Liver (tissue), 9 donors: ENCODE results near the gene TULP4. TPM values are rescaled to one million over a fixed set of nuclear protein-coding genes. Genes with fewer than 3 reads are reported as not detected.

Experiments
- DNase-seq: peaks from one replicate; pipeline ENCODE4 v3.0.0-alpha.2; 2017; ENCODE audit warnings: low spot score
- H3K27ac ChIP-seq, 2 donors: one replicate each; pipeline ENCODE4 v1.7.0; 2013; ENCODE audit warnings: inconsistent platforms in 2 of 2, low read length in 2 of 2, control low read depth in 1 of 2, low read depth in 1 of 2, mild to moderate bottlenecking in 1 of 2
- H3K27me3 ChIP-seq, 4 donors: one replicate each; pipeline versions ENCODE4 v1.6.1 to v1.7.0; 2013; ENCODE audit warnings: low read length in 3 of 4, inconsistent platforms in 1 of 4, mild to moderate bottlenecking in 1 of 4, moderate library complexity in 1 of 4; ENCODE audit not compliant: control insufficient read depth in 4 of 4, insufficient read depth in 4 of 4
- H3K36me3 ChIP-seq, 4 donors: one replicate each; pipeline versions ENCODE4 v1.6.1 to v1.7.0; 2013; ENCODE audit warnings: low read length in 3 of 4, mild to moderate bottlenecking in 3 of 4, low read depth in 1 of 4, moderate library complexity in 1 of 4; ENCODE audit not compliant: control insufficient read depth in 4 of 4, insufficient read depth in 3 of 4
- H3K4me1 ChIP-seq, 4 donors: one replicate each; pipeline versions ENCODE4 v1.6.1 to v1.7.0; 2013; ENCODE audit warnings: low read length in 3 of 4, mild to moderate bottlenecking in 3 of 4, moderate library complexity in 1 of 4; ENCODE audit not compliant: control insufficient read depth in 4 of 4, insufficient read depth in 4 of 4
- H3K4me3 ChIP-seq, 3 donors: one replicate each; pipeline versions ENCODE4 v1.6.1 to v1.7.0; 2013; ENCODE audit warnings: low read length in 3 of 3, control low read depth in 1 of 3, low read depth in 1 of 3, mild to moderate bottlenecking in 1 of 3
- H3K9ac ChIP-seq, 2 donors: one replicate each; pipeline ENCODE4 v1.7.0; 2013; ENCODE audit warnings: low read length in 2 of 2, mild to moderate bottlenecking in 2 of 2, moderate library complexity in 2 of 2, control low read depth in 1 of 2, low read depth in 1 of 2
- H3K9me3 ChIP-seq, 4 donors: one replicate each; pipeline versions ENCODE4 v1.6.1 to v1.7.0; 2013; ENCODE audit warnings: low read length in 3 of 4; ENCODE audit not compliant: control insufficient read depth in 4 of 4
- ATF3 ChIP-seq: IDR thresholded peaks from 2 replicates; pipeline ENCODE4 v1.6.1; 2016; ENCODE audit warnings: antibody characterized with exemption
- CTCF ChIP-seq: fragments of 150-350 bp; IDR thresholded peaks from 2 replicates; pipeline ENCODE4 v1.5.1; 2017; ENCODE audit warnings: improper control_type of control experiment, low read depth, low read length; ENCODE audit not compliant: missing input control
- EGR1 ChIP-seq, 2 donors: IDR thresholded peaks; 2 replicates each; pipeline ENCODE4 v1.6.1; 2016 to 2018; ENCODE audit warnings: antibody characterized with exemption in 2 of 2, low read depth in 2 of 2
- FOXA1 ChIP-seq: IDR thresholded peaks from 2 replicates; pipeline ENCODE4 v1.6.1; 2016; ENCODE audit warnings: antibody characterized with exemption
- FOXA2 ChIP-seq: IDR thresholded peaks from 2 replicates; pipeline ENCODE4 v1.6.1; 2016; ENCODE audit warnings: antibody characterized with exemption
- GABPA ChIP-seq, 2 donors: IDR thresholded peaks in 1 of 2; conservative IDR thresholded peaks in 1 of 2; 2 replicates each; pipeline ENCODE4 v1.6.1; 2016; ENCODE audit warnings: antibody characterized with exemption in 2 of 2, mild to moderate bottlenecking in 1 of 2, moderate library complexity in 1 of 2
- HNF4A ChIP-seq, 2 donors: conservative IDR thresholded peaks; 2 replicates each; pipeline ENCODE4 v1.6.1; 2016; ENCODE audit warnings: antibody characterized with exemption in 2 of 2, mild to moderate bottlenecking in 2 of 2
- JUND ChIP-seq, 2 donors: IDR thresholded peaks; 2 replicates each; pipeline ENCODE4 v1.6.1; 2016; ENCODE audit warnings: antibody characterized with exemption in 2 of 2
- MAX ChIP-seq: IDR thresholded peaks from 2 replicates; pipeline ENCODE4 v1.6.1; 2016; ENCODE audit warnings: antibody characterized with exemption
- NR2F2 ChIP-seq: IDR thresholded peaks from 2 replicates; pipeline ENCODE4 v1.6.1; 2016; ENCODE audit warnings: antibody characterized with exemption
- RAD21 ChIP-seq, 2 donors: IDR thresholded peaks; 2 replicates each; pipeline ENCODE4 v1.6.1; 2016; ENCODE audit warnings: antibody characterized with exemption in 2 of 2, mild to moderate bottlenecking in 2 of 2
- REST ChIP-seq: IDR thresholded peaks from 2 replicates; pipeline ENCODE4 v1.6.1; 2016; ENCODE audit warnings: antibody characterized with exemption, mild to moderate bottlenecking
- RXRA ChIP-seq, 2 donors: IDR thresholded peaks; 2 replicates each; pipeline ENCODE4 v1.6.1; 2017 to 2018; ENCODE audit warnings: antibody characterized with exemption in 2 of 2, mild to moderate bottlenecking in 1 of 2
- SP1 ChIP-seq: IDR thresholded peaks from 2 replicates; pipeline ENCODE4 v1.6.1; 2018; ENCODE audit warnings: antibody characterized with exemption, mild to moderate bottlenecking
- TAF1 ChIP-seq: conservative IDR thresholded peaks from 2 replicates; pipeline ENCODE4 v1.6.1; 2016; ENCODE audit warnings: antibody characterized with exemption, mild to moderate bottlenecking
- ZBTB33 ChIP-seq: IDR thresholded peaks from 2 replicates; pipeline ENCODE4 v1.6.1; 2016; ENCODE audit warnings: antibody characterized with exemption
- WGBS: extraction: QIAGEN DNeasy Blood & Tissue Kit; methylation state at CpG from one replicate; pipeline ENCODE4 v1.1.7; 2013; 5-methylcytosine and 5-hydroxymethylcytosine counted together
- polyA plus RNA-seq, 2 donors: library from polyadenylated mRNA; stranded (reverse) in 1 of 2; unstranded in 1 of 2; fragments of 200-250 nt in 1 of 2; fragments of >200 nt in 1 of 2; fragmentation: Nextera tagmentation in 1 of 2; extraction: Ambion mirVana in 1 of 2; gene quantifications; one replicate each; pipeline versions ENCODE4 v1.2.1 to v1.2.3, GENCODE V29; 2013 to 2015
- total RNA-seq, 2 donors: library from RNA; depleted of rRNA; stranded (reverse); fragments of >200 nt; gene quantifications; one replicate each; pipeline ENCODE4 v1.2.3, GENCODE V29; 2014
- donor health status: healthy.
- donor health status: healthy.
- donor health status: healthy.
- donor health status: healthy.
- donor health status: healthy.

Gene TULP4
- total and polyA plus RNA-seq, 4 donors: 2.2 to 53.3 (median 18.0) TPM

GRCh38 chr6:158408013-158408412 is 95.7 kb downstream of the TULP4 start:
- DNase-seq: no peak
- TF ChIP-seq RXRA (IDR thresholded peaks at IDR 0.05) (no peak), FOXA2 (no peak), GABPA (IDR thresholded peaks at IDR 0.05 in 1 of 2, conservative IDR thresholded peaks at IDR 0.05 in 1 of 2) (no peak), CTCF (no peak), SP1 (no peak), HNF4A (conservative IDR thresholded peaks at IDR 0.05) (no peak), FOXA1 (no peak), ATF3 (no peak), MAX (no peak), JUND (IDR thresholded peaks at IDR 0.05) (no peak), ZBTB33 (no peak), EGR1 (IDR thresholded peaks at IDR 0.05; ENCODE audit: low read depth in 2 of 2) (no peak), RAD21 (IDR thresholded peaks at IDR 0.05) (no peak), NR2F2 (no peak), TAF1 (no peak)
- Histone ChIP-seq H3K9ac (no peak overlapping the region), H3K27ac (no peak overlapping the region), H3K9me3 (no peaks in the 10 kb centered on the region), H3K27me3 (no peaks in the 10 kb centered on the region), H3K4me3 (no peak overlapping the region), H3K36me3 (no peaks in the 10 kb centered on the region), H3K4me1 (no peaks in the 10 kb centered on the region)
- 97% methylated on average over 9 of the region's 9 CpGs for whole genome bisulfite sequencing

- no peak overlapping the region for H3K9ac ChIP-seq
- no peaks in the 10 kb centered on the region for H3K27me3 ChIP-seq
- H3K27ac ChIP-seq: no peak overlapping the region
- WGBS: 75% methylated on average over 9 of the region's 9 CpGs
- TF ChIP-seq FOXA1 (no peak), REST (no peak), NR2F2 (no peak)
- no peaks in the 10 kb centered on the region for H3K9me3 ChIP-seq
- no peak for DNase-seq
- H3K4me1 ChIP-seq: no peaks in the 10 kb centered on the region
- H3K36me3 ChIP-seq: peaks cover 0 to 3% (median 0%) of the 10 kb centered on the region in 4 donors
- no peak overlapping the region for H3K4me3 ChIP-seq
Observed at GRCh38 chr6:158408552-158409130, 96.4 kb downstream of the TULP4 start.
